Esophagus muscularis mucosa (tissue), 4 donors: ENCODE data around the gene PRR7. TPM values are rescaled to one million over a fixed set of nuclear protein-coding genes. Genes with fewer than 3 reads are reported as not detected.

ENCODE experiments used
- DNase-seq: peaks from one replicate; pipeline ENCODE4 v3.0.0-alpha.2; 2017; ENCODE audit errors: extremely low spot score
- H3K27ac ChIP-seq, 4 donors: fragments of 200-600 bp; sonication (generic); replicated peaks in 1 of 4; 1 replicate in 3 of 4; 2 replicates in 1 of 4; pipeline ENCODE4 v1.5.1; 2016 to 2019; ENCODE audit warnings: mild to moderate bottlenecking in 1 of 4
- H3K27me3 ChIP-seq, 4 donors: fragments of 200-600 bp; sonication (generic); one replicate each; pipeline versions ENCODE4 v1.5.1 to v1.6.0; 2016 to 2019
- H3K36me3 ChIP-seq, 4 donors: fragments of 200-600 bp; sonication (generic); one replicate each; pipeline ENCODE4 v1.5.1; 2016 to 2019
- H3K4me1 ChIP-seq, 4 donors: fragments of 200-600 bp; sonication (generic); one replicate each; pipeline ENCODE4 v1.5.1; 2016 to 2019
- H3K4me3 ChIP-seq, 4 donors: fragments of 200-600 bp; sonication (generic); 1 replicate in 2 of 4; 2 replicates in 2 of 4; pipeline ENCODE4 v1.5.1; 2016 to 2019; ENCODE audit warnings: mild to moderate bottlenecking in 4 of 4, moderate library complexity in 1 of 4
- H3K9me3 ChIP-seq, 4 donors: fragments of 200-600 bp; sonication (generic); 1 replicate in 3 of 4; 2 replicates in 1 of 4; pipeline ENCODE4 v1.5.1; 2016 to 2019
- CTCF ChIP-seq, 3 experiments: fragments of 200-600 bp in 2 of 3; fragments of 450-650 bp in 1 of 3; sonication (generic) in 2 of 3; IDR thresholded peaks; one replicate each; pipeline ENCODE4 v1.5.1; 2017 to 2019; ENCODE audit warnings: antibody characterized with exemption in 3 of 3, mild to moderate bottlenecking in 2 of 3, moderate library complexity in 1 of 3
- EP300 ChIP-seq: sonication (generic); formaldehyde crosslinking; IDR thresholded peaks from one replicate; pipeline ENCODE4 v1.6.1; 2017; ENCODE audit warnings: antibody characterized with exemption
- POLR2A ChIP-seq: fragments of 450-650 bp; IDR thresholded peaks from one replicate; pipeline ENCODE4 v1.6.1; 2017; ENCODE audit warnings: antibody characterized with exemption, moderate library complexity, mild to moderate bottlenecking, low read depth
- POLR2AphosphoS5 ChIP-seq, 2 donors: sonication (generic); formaldehyde crosslinking; IDR thresholded peaks; one replicate each; pipeline ENCODE4 v1.6.1; 2017; ENCODE audit warnings: antibody characterized with exemption in 2 of 2
- WGBS: methylation state at CpG from one replicate; pipeline ENCODE4 v1.1.5; 2018; 5-methylcytosine and 5-hydroxymethylcytosine counted together
- intact Hi-C: fragments of 100-400 bp; cut with DNase I; formaldehyde crosslinking; loops from one replicate; pipeline ENCODE4 v1.15.1; 2023
- total RNA-seq, 4 donors: library from RNA; depleted of rRNA; stranded (reverse); fragments of >200 nt; gene quantifications; one replicate each; pipeline versions ENCODE4 v1.1.0 to v1.2.1, GENCODE V29; 2016

The PRR7 gene
- total RNA-seq, 4 donors from 2014 or later: 0.42 to 2.5 (median 1.6) TPM

DNA sequence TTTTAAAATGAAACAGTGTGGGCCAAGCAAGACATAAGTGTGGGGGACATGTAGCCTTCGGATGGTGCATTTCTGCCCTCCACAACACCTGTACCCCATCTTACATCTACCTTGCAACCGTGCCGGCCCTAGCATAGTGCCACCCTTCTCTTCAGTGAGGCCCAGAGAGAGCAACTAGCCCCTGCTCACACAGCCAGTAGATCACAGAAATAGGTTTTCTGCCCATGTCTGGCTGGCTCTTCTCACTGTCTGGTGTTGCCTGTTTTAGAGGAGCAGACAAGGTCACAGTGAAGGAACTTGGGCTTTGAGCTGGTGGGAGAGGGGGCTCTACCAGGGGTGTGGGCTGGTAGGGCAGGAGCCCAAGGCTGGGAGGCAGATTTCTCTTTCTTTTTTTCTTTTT, 39.6 kb downstream of the PRR7 start:
- Histone ChIP-seq H3K9me3 (no peaks in the 10 kb centered on the region), H3K4me3 (no peak overlapping the region), H3K27me3 (no peaks in the 10 kb centered on the region), H3K27ac (peak overlapping the region in 3 of 4 donors; percentile 54 to 96 (median 93)), H3K4me1 (peaks cover 2 to 99% (median 92%) of the 10 kb centered on the region in 4 donors), H3K36me3 (peaks cover 62 to 91% (median 88%) of the 10 kb centered on the region in 4 donors)
- TF ChIP-seq POLR2AphosphoS5 (IDR thresholded peaks at IDR 0.05) (peak in 1 of 2 donors; percentile 65), EP300 (no peak)
- intact Hi-C loops: no loop called here
- WGBS: 91% methylated on average over 3 of the region's 3 CpGs
- no peak for DNase-seq

DNA sequence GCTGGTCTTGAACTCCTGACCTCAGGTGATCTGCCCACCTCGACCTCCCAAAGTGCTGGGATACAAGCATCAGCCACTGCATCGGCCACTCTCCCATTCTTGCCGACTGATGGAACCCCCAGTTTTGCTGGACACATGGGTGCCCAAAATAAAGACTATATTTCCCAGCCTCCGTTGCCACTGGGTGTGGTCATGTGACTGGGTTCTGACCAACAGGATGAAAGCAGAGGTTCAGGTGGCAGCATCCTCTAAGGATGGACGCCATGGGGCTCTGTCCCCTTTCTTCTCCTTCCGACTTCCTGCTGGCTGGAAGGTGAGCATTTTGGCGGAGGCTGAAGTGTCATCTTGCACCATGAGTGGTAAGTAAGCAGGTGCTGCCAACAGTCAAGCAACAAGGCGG, 40.5 kb downstream of the PRR7 start:
- H3K4me1 ChIP-seq: peaks cover 11 to 99% (median 92%) of the 10 kb centered on the region in 4 donors
- TF ChIP-seq POLR2AphosphoS5 (IDR thresholded peaks at IDR 0.05) (peak in 1 of 2 donors; percentile 38), CTCF (IDR thresholded peaks at IDR 0.05) (no peak), EP300 (no peak), POLR2A (no peak)
- H3K4me3 ChIP-seq: no peak overlapping the region
- peaks cover 59 to 91% (median 89%) of the 10 kb centered on the region in 4 donors for H3K36me3 ChIP-seq
- no peak for DNase-seq
- no peaks in the 10 kb centered on the region for H3K9me3 ChIP-seq
- WGBS: 74% methylated on average over 8 of the region's 8 CpGs
- no peaks in the 10 kb centered on the region for H3K27me3 ChIP-seq
- intact Hi-C loops: no loop called here
- peak overlapping the region; percentile 96 to 99 (median 98) for H3K27ac ChIP-seq

GRCh38 chr5:177487975-177488374, 41.4 kb downstream of the PRR7 start:
- intact Hi-C loops: no loop called here
- peaks cover 59 to 96% (median 93%) of the 10 kb centered on the region in 4 donors for H3K36me3 ChIP-seq
- H3K9me3 ChIP-seq: no peaks in the 10 kb centered on the region
- 69% methylated on average over 9 of the region's 15 CpGs for WGBS
- H3K4me3 ChIP-seq: no peak overlapping the region
- TF ChIP-seq CTCF (IDR thresholded peaks at IDR 0.05): no peak
- no peak for TF ChIP-seq POLR2A
- peak in 1 of 2 donors; percentile 55 for TF ChIP-seq POLR2AphosphoS5 (IDR thresholded peaks at IDR 0.05)
- H3K27ac ChIP-seq: peak overlapping the region; percentile 96 to 99 (median 98)
- peaks cover 19 to 99% (median 93%) of the 10 kb centered on the region in 4 donors for H3K4me1 ChIP-seq
- no peak for DNase-seq
- H3K27me3 ChIP-seq: no peaks in the 10 kb centered on the region

GRCh38 chr5:177489119-177489716, 42.6 kb downstream of the PRR7 start:
- Histone ChIP-seq H3K27me3 (no peaks in the 10 kb centered on the region), H3K4me1 (peaks cover 32 to 99% (median 93%) of the 10 kb centered on the region in 4 donors), H3K9me3 (no peaks in the 10 kb centered on the region), H3K36me3 (peaks cover 47 to 93% (median 88%) of the 10 kb centered on the region in 4 donors), H3K27ac (peak overlapping the region; percentile 96 to 99 (median 98)), H3K4me3 (no peak overlapping the region)
- intact Hi-C loops: no loop called here
- TF ChIP-seq POLR2AphosphoS5 (IDR thresholded peaks at IDR 0.05) (peak in 1 of 2 donors; percentile 20), POLR2A (no peak), EP300 (no peak), CTCF (IDR thresholded peaks at IDR 0.05) (peak in 1 of 3 experiments; percentile 9)
- no peak for DNase-seq
- WGBS: 58% methylated on average over 13 of the region's 26 CpGs

DNA sequence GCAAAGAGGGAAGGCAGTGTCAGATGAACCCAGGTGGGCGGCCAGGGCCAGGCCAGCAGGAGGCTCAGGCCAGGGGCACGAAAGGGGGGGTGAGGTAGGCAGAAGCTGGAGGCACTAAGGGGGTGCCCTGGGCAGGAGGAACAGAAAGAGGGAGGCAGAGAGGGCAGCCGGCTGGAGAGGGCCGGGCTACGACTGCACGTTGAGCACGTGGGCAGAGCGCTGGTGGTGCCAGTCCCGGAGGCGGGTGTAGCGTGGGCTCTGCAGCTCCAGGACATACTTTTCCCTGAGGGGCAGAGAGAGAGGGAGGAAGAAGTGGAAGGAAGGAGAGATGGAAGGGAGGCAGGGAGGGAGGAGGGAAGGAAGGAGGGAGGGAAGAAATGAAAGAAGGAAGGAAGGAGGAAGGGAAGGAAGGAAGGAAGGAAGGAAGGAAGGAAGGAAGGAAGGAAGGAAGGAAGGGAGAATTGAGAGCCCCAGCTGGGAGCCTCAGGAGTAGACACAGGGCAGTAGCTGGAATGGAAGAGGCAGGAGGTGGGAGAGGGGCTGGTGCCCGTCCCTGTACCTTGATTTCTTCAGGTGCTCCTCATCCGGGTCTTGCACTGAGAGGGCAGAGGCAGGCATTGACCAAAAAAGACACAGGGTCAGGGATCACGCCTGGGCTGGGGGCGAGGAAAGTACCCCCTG, 43.8 kb downstream of the PRR7 start:
- Histone ChIP-seq H3K4me3 (no peak overlapping the region), H3K27me3 (no peaks in the 10 kb centered on the region), H3K36me3 (peaks cover 46 to 88% (median 77%) of the 10 kb centered on the region in 4 donors), H3K27ac (peak overlapping the region; percentile 96 to 99 (median 98)), H3K4me1 (peaks cover 44 to 99% (median 93%) of the 10 kb centered on the region in 4 donors), H3K9me3 (no peaks in the 10 kb centered on the region)
- DNase-seq: no peak
- 59% methylated on average over 15 of the region's 15 CpGs for WGBS
- intact Hi-C loops: no loop called here
- no peak for TF ChIP-seq CTCF (IDR thresholded peaks at IDR 0.05)
- TF ChIP-seq POLR2AphosphoS5 (IDR thresholded peaks at IDR 0.05): peak in 1 of 2 donors; percentile 51
- no peak for TF ChIP-seq POLR2A
- no peak for TF ChIP-seq EP300
